AG09309 (cell line): ENCODE measurements around the gene SHISA5.

ENCODE experiments used
- DNase-seq: peaks from one replicate; pipeline ENCODE4 v3.0.0-alpha.2; 2010; ENCODE audit warnings: low read depth
- H3K4me3 ChIP-seq: 2 replicates; pipeline ENCODE4 v1.5.1; 2011; ENCODE audit warnings: mild to moderate bottlenecking, low read depth, low read length, moderate library complexity; ENCODE audit not compliant: control insufficient read depth
- CTCF ChIP-seq: IDR thresholded peaks from 2 replicates; pipeline ENCODE4 v1.5.1; 2011; ENCODE audit warnings: mild to moderate bottlenecking, low read depth, low read length, inconsistent platforms; ENCODE audit not compliant: insufficient read depth, control insufficient read depth; ENCODE audit errors: missing control alignments

SHISA5 gene

GRCh38 chr3:48427630-48427962 lies 76.4 kb downstream of the SHISA5 start:
- no peak for DNase-seq
- no peak for TF ChIP-seq CTCF
- H3K4me3 ChIP-seq = no peak overlapping the region

GRCh38 chr3:48426944-48427629 lies 76.9 kb downstream of the SHISA5 start:
- no peak for TF ChIP-seq CTCF
- no peak overlapping the region for H3K4me3 ChIP-seq
- DNase-seq = no peak

GRCh38 chr3:48426401-48426909 lies 77.5 kb downstream of the SHISA5 start:
- DNase-seq = no peak
- H3K4me3 ChIP-seq = no peak overlapping the region

GRCh38 chr3:48425281-48425812 lies 78.6 kb downstream of the SHISA5 start:
- no peak for DNase-seq
- TF ChIP-seq CTCF = no peak
- H3K4me3 ChIP-seq = no peak overlapping the region

More at GRCh38 chr3:48426401-48426909, 77.5 kb downstream of the SHISA5 start:
- no peak for TF ChIP-seq CTCF

GRCh38 chr3:48423883-48424695 lies 79.9 kb downstream of the SHISA5 start:
- no peak overlapping the region for H3K4me3 ChIP-seq
- DNase-seq = no peak
- no peak for TF ChIP-seq CTCF

GRCh38 chr3:48423241-48423882 lies 80.6 kb downstream of the SHISA5 start:
- no peak for DNase-seq
- H3K4me3 ChIP-seq = no peak overlapping the region
- TF ChIP-seq CTCF = no peak
